GM12891 (cell line): ENCODE measurements around the gene NEGR1.
A peak's percentile ranks its signal among the peaks of the same experiment; 100 is the strongest.

Source experiments
- DNase-seq: peaks from one replicate; pipeline ENCODE4 v3.0.0; 2011; ENCODE audit warnings: low spot score; ENCODE audit not compliant: insufficient read length
- FAIRE-seq: peaks from 2 replicates; lab custom pipeline; 2011; peaks lifted over from hg19 to GRCh38; lab: Jason Lieb, UNC
- PAX5 ChIP-seq: IDR thresholded peaks from 2 replicates; pipeline ENCODE4 v1.6.1; 2011; ENCODE audit warnings: low read length, moderate library complexity, mild to moderate bottlenecking; ENCODE audit not compliant: insufficient read depth, severe bottlenecking
- POLR2A ChIP-seq: IDR thresholded peaks from 2 replicates; pipeline ENCODE4 v1.6.1; 2011; ENCODE audit warnings: low read depth, low read length, control low read depth
- POLR2AphosphoS5 ChIP-seq: IDR thresholded peaks from 2 replicates; pipeline ENCODE4 v1.6.1; 2011; ENCODE audit warnings: low read depth, low read length, control low read depth
- POU2F2 ChIP-seq: IDR thresholded peaks from 2 replicates; pipeline ENCODE4 v1.6.1; 2011; ENCODE audit warnings: low read depth, mild to moderate bottlenecking, control low read depth, low read length, moderate library complexity
- SPI1 ChIP-seq: IDR thresholded peaks from 2 replicates; pipeline ENCODE4 v1.6.1; 2011; ENCODE audit warnings: low read depth, low read length, control low read depth
- TAF1 ChIP-seq: IDR thresholded peaks from 2 replicates; pipeline ENCODE4 v1.6.1; 2011; ENCODE audit warnings: low read depth, low read length, control low read depth

The NEGR1 gene

GRCh38 chr1:71792264-71792663 lies 490.1 kb downstream of the NEGR1 start:
- FAIRE-seq, result no peak
- TF ChIP-seq SPI1 (peak; percentile 74), POU2F2 (no peak), PAX5 (no peak)
- no peak for DNase-seq

- FAIRE-seq (no peak), DNase-seq (no peak)
- TF ChIP-seq PAX5 (no peak), TAF1 (no peak)
These were observed 494.2 kb downstream of the NEGR1 start for GRCh38 chr1:71788113-71788512.

GRCh38 chr1:71787699-71788098 lies 494.6 kb downstream of the NEGR1 start:
- FAIRE-seq, result no peak
- TF ChIP-seq POLR2AphosphoS5 (no peak), PAX5 (no peak), POLR2A (no peak), SPI1 (no peak), POU2F2 (no peak), TAF1 (no peak)
- no peak for DNase-seq

- TF ChIP-seq POLR2A (no peak), POLR2AphosphoS5 (no peak), TAF1 (no peak), PAX5 (no peak), POU2F2 (no peak), SPI1 (no peak)
- FAIRE-seq (no peak), DNase-seq (no peak)
These were observed 496.1 kb downstream of the NEGR1 start for GRCh38 chr1:71786218-71786617.

- TF ChIP-seq POLR2A (no peak), POLR2AphosphoS5 (no peak), SPI1 (no peak)
- DNase-seq, result no peak
- FAIRE-seq, result no peak
These were observed 496.9 kb downstream of the NEGR1 start for GRCh38 chr1:71785450-71785849.

- FAIRE-seq (no peak), DNase-seq (no peak)
- no peak for TF ChIP-seq POU2F2
- TF ChIP-seq TAF1, result no peak
- no peak for TF ChIP-seq PAX5
- TF ChIP-seq POLR2A, result no peak
- TF ChIP-seq POLR2AphosphoS5, result no peak
- TF ChIP-seq SPI1, result no peak
These were observed 497.3 kb downstream of the NEGR1 start for GRCh38 chr1:71785000-71785399.

- FAIRE-seq (no peak), DNase-seq (no peak)
- TF ChIP-seq POU2F2 (no peak), SPI1 (no peak), POLR2AphosphoS5 (no peak), TAF1 (no peak), POLR2A (no peak), PAX5 (no peak)
These were observed 498.1 kb downstream of the NEGR1 start for GRCh38 chr1:71784241-71784640.

GRCh38 chr1:71783071-71783470 lies 499.3 kb downstream of the NEGR1 start:
- FAIRE-seq (no peak), DNase-seq (no peak)
- no peak for TF ChIP-seq POLR2AphosphoS5
- TF ChIP-seq SPI1, result no peak
- TF ChIP-seq TAF1, result no peak
- TF ChIP-seq POU2F2, result no peak
- TF ChIP-seq POLR2A, result no peak
- TF ChIP-seq PAX5, result no peak

- no peak for FAIRE-seq
- DNase-seq, result no peak
- TF ChIP-seq TAF1, result no peak
These were observed 500.9 kb downstream of the NEGR1 start for GRCh38 chr1:71781450-71781849.

GRCh38 chr1:71780681-71781080 lies 501.7 kb downstream of the NEGR1 start:
- peak; percentile 62 for FAIRE-seq
- TF ChIP-seq PAX5 (no peak), POLR2A (no peak), POU2F2 (no peak), SPI1 (no peak)
- DNase-seq, result no peak

GRCh38 chr1:71778940-71779339 lies 503.4 kb downstream of the NEGR1 start:
- no peak for DNase-seq
- no peak for FAIRE-seq
- TF ChIP-seq PAX5, result no peak
